Pancreas (tissue), 10 donors: ENCODE results near the gene MAP3K21. TPM values are rescaled to one million over a fixed set of nuclear protein-coding genes. Genes with fewer than 3 reads are reported as not detected.

Experiments
- ATAC-seq, 4 donors: fragments of 200-7000 bp; cut with Tn5 transposase; one replicate each; pipeline versions ENCODE4 v1.8.0 to v1.9.1; 2020; ENCODE audit warnings: mild to moderate bottlenecking in 4 of 4, moderate library complexity in 4 of 4
- DNase-seq, 6 donors: peaks; one replicate each; pipeline ENCODE4 v3.0.0-alpha.2; 2020
- FAIRE-seq: peaks from 2 replicates; lab custom pipeline; 2012; peaks lifted over from hg19 to GRCh38; lab: Jason Lieb, UNC
- H3K27ac ChIP-seq, 4 donors: fragments of 200-600 bp; sonication (generic); 1 replicate in 3 of 4; 2 replicates in 1 of 4; pipeline versions ENCODE4 v1.5.0 to v1.8.0; 2020
- H3K27me3 ChIP-seq, 4 donors: fragments of 200-600 bp; one replicate each; pipeline ENCODE4 v1.8.0; 2021
- H3K36me3 ChIP-seq, 3 donors: fragments of 200-600 bp; sonication (generic) in 1 of 3; one replicate each; pipeline versions ENCODE4 v1.5.0 to v1.8.0; 2020 to 2021
- H3K4me1 ChIP-seq, 3 donors: fragments of 200-600 bp; one replicate each; pipeline ENCODE4 v1.8.0; 2021
- H3K4me3 ChIP-seq, 4 donors: fragments of 200-600 bp; sonication (generic) in 2 of 4; one replicate each; pipeline versions ENCODE4 v1.5.0 to v1.8.0; 2020 to 2021
- H3K9me3 ChIP-seq, 4 donors: fragments of 200-600 bp; one replicate each; pipeline ENCODE4 v1.8.0; 2021
- CTCF ChIP-seq, 4 donors: fragments of 200-600 bp; sonication (generic) in 3 of 4; IDR thresholded peaks; one replicate each; pipeline versions ENCODE4 v1.5.0 to v1.8.0; 2021; ENCODE audit warnings: antibody characterized with exemption in 4 of 4
- WGBS, 2 donors: extraction: QIAGEN DNeasy Blood & Tissue Kit; methylation state at CpG; one replicate each; pipeline ENCODE4 v1.1.7; 2013; 5-methylcytosine and 5-hydroxymethylcytosine counted together
- intact Hi-C, 3 donors: fragments of 100-400 bp; cut with DNase I; formaldehyde crosslinking; loops; one replicate each; pipeline versions ENCODE4 v1.11.1 to v1.14.2; 2022
- polyA plus RNA-seq, 2 donors: library from polyadenylated mRNA; stranded (reverse); fragments of 200-250 nt; gene quantifications; one replicate each; pipeline ENCODE4 v1.2.3, GENCODE V29; 2013
- total RNA-seq, 6 donors: library from RNA; stranded (reverse); fragmentation: NEBNext Ultra II Directional in 4 of 6; extraction: Animal tissue kit (Norgen Biotek cat#: 25700) in 4 of 6; gene quantifications; one replicate each; pipeline versions ENCODE4 v1.2.1 to v1.2.4, GENCODE V29; 2021 to 2023
- donor health status: healthy with polysubstance abuse.
- donor health status: DM: no; HTN: no; CAD: no; lungs with moderate emphysema.
- donor health status: DM: no; HTN: no; CAD: no.
- donor health status: control.
- donor health status: control.
- donor health status: Bipolar disorder and iron deficiency.
- donor health status: DM: yes; HTN: yes; CAD: no.
- donor health status: DM: no; HTN: no; CAD: no.
- donor health status: DM: no; HTN: no; CAD: no.
- donor health status: DM: yes; HTN: yes; CAD: no.

MAP3K21 gene
- total and polyA plus RNA-seq, 8 donors = 9.7 to 22.0 (median 15.3) TPM

DNA sequence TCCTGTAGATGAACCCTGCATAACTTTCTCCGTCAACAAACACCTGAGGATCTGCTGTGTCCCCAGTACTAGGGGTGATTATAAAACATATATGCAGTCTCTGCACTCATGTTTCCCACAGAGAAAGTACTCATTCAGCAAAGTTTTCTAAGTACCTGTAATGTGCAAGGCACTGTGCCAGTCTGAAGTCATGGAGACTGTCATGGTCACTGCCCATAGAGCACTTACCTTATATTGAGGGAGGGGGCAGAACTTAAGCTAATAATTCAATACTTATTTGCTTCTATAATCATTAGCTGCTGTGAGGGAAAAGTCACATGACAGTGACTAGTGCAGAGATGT lies 41.2 kb downstream of the MAP3K21 start:
- TF ChIP-seq CTCF (IDR thresholded peaks at IDR 0.05) = no peak
- Histone ChIP-seq H3K4me3 (no peak overlapping the region), H3K27ac (no peak overlapping the region), H3K9me3 (no peaks in the 10 kb centered on the region), H3K27me3 (no peaks in the 10 kb centered on the region), H3K4me1 (peaks cover 10 to 30% (median 17%) of the 10 kb centered on the region in 3 donors), H3K36me3 (peaks cover 0 to 16% (median 4%) of the 10 kb centered on the region in 3 donors)
- intact Hi-C loops = no loop called here
- ATAC-seq (no peak), DNase-seq (no peak), FAIRE-seq (no peak)
- WGBS, 2 donors = 90 to 94% methylated on average over 1 of the region's 1 CpG

GRCh38 chr1:233372218-233373120 lies 44.9 kb downstream of the MAP3K21 start:
- no peaks in the 10 kb centered on the region for H3K27me3 ChIP-seq
- ATAC-seq = no peak
- no peak overlapping the region for H3K27ac ChIP-seq
- H3K36me3 ChIP-seq = peaks cover 0 to 16% (median 4%) of the 10 kb centered on the region in 3 donors
- H3K4me3 ChIP-seq = no peak overlapping the region
- peaks cover 6 to 11% (median 7%) of the 10 kb centered on the region in 3 donors for H3K4me1 ChIP-seq
- FAIRE-seq = no peak
- intact Hi-C loops = no loop called here
- no peak for TF ChIP-seq CTCF (IDR thresholded peaks at IDR 0.05)
- no peak for DNase-seq
- no peaks in the 10 kb centered on the region for H3K9me3 ChIP-seq
- WGBS, 2 donors = 86 to 91% methylated on average over 12 of the region's 12 CpGs

DNA sequence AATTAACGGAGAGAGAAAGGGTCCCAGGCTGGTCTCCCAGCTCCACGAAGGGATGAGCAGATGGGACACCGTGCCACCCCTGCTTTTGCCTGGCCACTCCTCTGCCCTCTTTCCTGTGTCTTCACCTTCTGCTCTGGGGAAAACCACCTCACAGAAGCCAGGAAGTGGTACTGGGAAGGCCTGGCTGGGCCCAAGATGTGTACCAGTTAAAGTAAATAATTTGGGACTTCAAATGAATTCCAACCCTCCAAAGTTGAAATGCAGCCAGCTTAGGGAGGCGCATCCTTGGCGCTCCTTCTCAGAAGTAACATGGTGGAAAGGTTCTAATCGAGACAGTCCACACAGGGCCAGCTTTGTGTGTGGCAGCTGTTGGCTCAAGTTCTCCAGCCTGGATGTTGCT lies 45.7 kb downstream of the MAP3K21 start:
- DNase-seq (no peak), FAIRE-seq (no peak), ATAC-seq (no peak)
- TF ChIP-seq CTCF (IDR thresholded peaks at IDR 0.05) = no peak
- intact Hi-C loops = no loop called here
- Histone ChIP-seq H3K9me3 (no peaks in the 10 kb centered on the region), H3K27me3 (no peaks in the 10 kb centered on the region), H3K4me1 (peaks cover 3 to 7% (median 6%) of the 10 kb centered on the region in 3 donors), H3K4me3 (no peak overlapping the region), H3K27ac (no peak overlapping the region), H3K36me3 (peaks cover 0 to 16% (median 4%) of the 10 kb centered on the region in 3 donors)
- WGBS, 2 donors = 93 to 96% methylated on average over 6 of the region's 6 CpGs

DNA sequence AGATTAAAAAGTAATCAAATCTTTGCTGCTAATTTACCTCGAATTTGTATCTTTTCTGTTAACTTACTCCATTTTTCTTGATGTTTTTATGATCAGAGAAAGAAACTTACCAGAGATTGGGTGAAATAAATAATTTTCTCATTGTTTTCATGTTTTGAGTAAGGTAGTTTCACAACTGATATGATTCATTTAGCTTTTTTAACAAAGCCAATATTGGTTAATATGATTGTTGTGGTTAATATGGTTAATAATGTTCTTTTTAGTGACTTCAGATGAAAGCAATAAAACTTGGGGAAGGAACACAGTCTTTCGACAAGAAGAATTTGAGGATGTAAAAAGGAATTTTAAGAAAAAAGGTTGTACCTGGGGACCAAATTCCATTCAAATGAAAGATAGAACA lies 48.1 kb downstream of the MAP3K21 start:
- Histone ChIP-seq H3K9me3 (no peaks in the 10 kb centered on the region), H3K36me3 (peaks cover 0 to 22% (median 4%) of the 10 kb centered on the region in 3 donors), H3K27ac (no peak overlapping the region), H3K4me3 (no peak overlapping the region), H3K27me3 (no peaks in the 10 kb centered on the region), H3K4me1 (peaks cover 0 to 6% (median 0%) of the 10 kb centered on the region in 3 donors)
- no peak for DNase-seq
- ATAC-seq = no peak
- no peak for TF ChIP-seq CTCF (IDR thresholded peaks at IDR 0.05)
- FAIRE-seq = no peak
- WGBS, 2 donors = 64 to 74% methylated on average over 2 of the region's 2 CpGs
- intact Hi-C loops = no loop called here
